Transverse colon (tissue), 4 donors: Measurements from ENCODE around the gene SLC26A8. TPM values are rescaled to one million over a fixed set of nuclear protein-coding genes. Genes with fewer than 3 reads are reported as not detected.

Experiments used
- DNase-seq: peaks from one replicate; pipeline ENCODE4 v3.0.0-alpha.2; 2019
- H3K27ac ChIP-seq, 4 donors: fragments of 200-600 bp; sonication (generic); 2 replicates each; pipeline ENCODE4 v1.5.1; 2016 to 2018; ENCODE audit warnings: inconsistent platforms in 4 of 4
- H3K27me3 ChIP-seq: fragments of 200-600 bp; sonication (generic); 2 replicates; pipeline ENCODE4 v1.5.1; 2017; ENCODE audit warnings: inconsistent platforms
- H3K36me3 ChIP-seq, 4 donors: fragments of 200-600 bp; sonication (generic); 2 replicates each; pipeline ENCODE4 v1.5.1; 2017 to 2019; ENCODE audit warnings: inconsistent platforms in 4 of 4
- H3K4me1 ChIP-seq, 4 donors: fragments of 200-600 bp; sonication (generic); 2 replicates each; pipeline ENCODE4 v1.5.1; 2017 to 2020; ENCODE audit warnings: inconsistent platforms in 4 of 4
- H3K4me3 ChIP-seq, 4 donors: fragments of 200-600 bp; sonication (generic); 1 replicate in 1 of 4; 2 replicates in 3 of 4; pipeline versions ENCODE4 v1.5.1 to v1.6.1; 2017 to 2019; ENCODE audit warnings: inconsistent platforms in 4 of 4
- H3K9me3 ChIP-seq, 2 donors: fragments of 200-600 bp; sonication (generic); 2 replicates each; pipeline ENCODE4 v1.5.1; 2017 to 2019; ENCODE audit warnings: inconsistent platforms in 2 of 2
- EP300 ChIP-seq: sonication (generic); formaldehyde crosslinking; IDR thresholded peaks from one replicate; pipeline ENCODE4 v1.6.1; 2017; ENCODE audit warnings: antibody characterized with exemption, low read depth
- POLR2A ChIP-seq: fragments of 450-650 bp; IDR thresholded peaks from one replicate; pipeline ENCODE4 v1.6.1; 2016; ENCODE audit warnings: antibody characterized with exemption, mild to moderate bottlenecking, moderate library complexity
- POLR2AphosphoS5 ChIP-seq, 3 donors: sonication (generic); formaldehyde crosslinking; IDR thresholded peaks; one replicate each; pipeline ENCODE4 v1.6.1; 2016; ENCODE audit warnings: antibody characterized with exemption in 3 of 3
- WGBS, 2 donors: methylation state at CpG; one replicate each; pipeline ENCODE4 v1.1.5; 2018; ENCODE audit warnings: low coverage in 1 of 2; 5-methylcytosine and 5-hydroxymethylcytosine counted together
- in situ Hi-C, 4 donors: fragments of 200-750 bp; cut with MboI; loops; one replicate each; pipeline versions ENCODE4 v1.15.0 to v1.15.1; 2017; ENCODE audit warnings: low sequenced_read_pairs in 3 of 4, low pct_ligation_motif_present in 1 of 4, low pct_unique_long_range_greater_than_20kb in 1 of 4
- intact Hi-C: fragments of 100-400 bp; cut with DNase I; formaldehyde crosslinking; loops from one replicate; pipeline ENCODE4 v1.15.1; 2023; ENCODE audit warnings: low total_unique reads
- total RNA-seq, 4 donors: library from RNA; depleted of rRNA; stranded (reverse); fragments of >200 nt; gene quantifications; one replicate each; pipeline ENCODE4 v1.1.0, GENCODE V29; 2016
- TF ChIP-seq, protein P1 (sequence below), 5 experiments: fragments of 200-600 bp in 3 of 5; fragments of 450-650 bp in 2 of 5; sonication (generic) in 3 of 5; IDR thresholded peaks; 1 replicate in 2 of 5; 2 replicates in 3 of 5; pipeline ENCODE4 v1.5.1; 2016 to 2017; ENCODE audit warnings: antibody characterized with exemption in 5 of 5, inconsistent platforms in 3 of 5, mild to moderate bottlenecking in 2 of 5, moderate library complexity in 1 of 5

SLC26A8 gene
- total RNA-seq, 4 donors from 2014 or later, result 1.1 to 2.6 TPM; not detected in 2

DNA sequence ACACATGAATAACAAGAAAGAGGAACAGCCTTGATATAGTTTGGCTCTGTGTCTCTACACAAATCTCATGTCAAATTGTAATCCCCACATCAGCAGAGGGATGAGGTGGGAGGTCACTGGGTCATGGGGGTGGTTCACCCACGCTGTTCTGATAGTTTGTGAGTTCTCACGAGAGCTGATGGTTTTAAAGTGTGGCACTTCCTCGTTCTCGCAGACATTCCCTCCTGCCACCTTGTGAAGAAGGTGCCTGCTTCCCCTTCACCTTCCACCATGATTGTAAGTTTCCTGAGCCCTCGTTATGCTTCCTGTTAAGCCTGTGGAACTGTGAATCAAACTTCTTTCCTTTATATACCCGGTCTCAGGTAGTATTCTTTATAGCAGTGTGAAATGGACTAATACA, 116.7 kb downstream of the SLC26A8 start:
- intact Hi-C loops (no loop called here), in situ Hi-C loops (no loop called here)
- Histone ChIP-seq H3K27me3 (no peaks in the 10 kb centered on the region), H3K4me1 (no peaks in the 10 kb centered on the region), H3K36me3 (peaks cover 0 to 29% (median 4%) of the 10 kb centered on the region in 4 donors), H3K9me3 (peaks cover 3 to 13% of the 10 kb centered on the region in 2 donors), H3K4me3 (no peak overlapping the region), H3K27ac (no peak overlapping the region)
- no peak for DNase-seq
- no peak for TF ChIP-seq POLR2A
- TF ChIP-seq EP300, result no peak
- TF ChIP-seq, protein P1, sequence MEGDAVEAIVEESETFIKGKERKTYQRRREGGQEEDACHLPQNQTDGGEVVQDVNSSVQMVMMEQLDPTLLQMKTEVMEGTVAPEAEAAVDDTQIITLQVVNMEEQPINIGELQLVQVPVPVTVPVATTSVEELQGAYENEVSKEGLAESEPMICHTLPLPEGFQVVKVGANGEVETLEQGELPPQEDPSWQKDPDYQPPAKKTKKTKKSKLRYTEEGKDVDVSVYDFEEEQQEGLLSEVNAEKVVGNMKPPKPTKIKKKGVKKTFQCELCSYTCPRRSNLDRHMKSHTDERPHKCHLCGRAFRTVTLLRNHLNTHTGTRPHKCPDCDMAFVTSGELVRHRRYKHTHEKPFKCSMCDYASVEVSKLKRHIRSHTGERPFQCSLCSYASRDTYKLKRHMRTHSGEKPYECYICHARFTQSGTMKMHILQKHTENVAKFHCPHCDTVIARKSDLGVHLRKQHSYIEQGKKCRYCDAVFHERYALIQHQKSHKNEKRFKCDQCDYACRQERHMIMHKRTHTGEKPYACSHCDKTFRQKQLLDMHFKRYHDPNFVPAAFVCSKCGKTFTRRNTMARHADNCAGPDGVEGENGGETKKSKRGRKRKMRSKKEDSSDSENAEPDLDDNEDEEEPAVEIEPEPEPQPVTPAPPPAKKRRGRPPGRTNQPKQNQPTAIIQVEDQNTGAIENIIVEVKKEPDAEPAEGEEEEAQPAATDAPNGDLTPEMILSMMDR (IDR thresholded peaks at IDR 0.05), result no peak
- no peak for TF ChIP-seq POLR2AphosphoS5 (IDR thresholded peaks at IDR 0.05)
- WGBS, 2 donors, result 74 to 78% methylated on average over 3 to 6 of the region's 6 CpGs

DNA sequence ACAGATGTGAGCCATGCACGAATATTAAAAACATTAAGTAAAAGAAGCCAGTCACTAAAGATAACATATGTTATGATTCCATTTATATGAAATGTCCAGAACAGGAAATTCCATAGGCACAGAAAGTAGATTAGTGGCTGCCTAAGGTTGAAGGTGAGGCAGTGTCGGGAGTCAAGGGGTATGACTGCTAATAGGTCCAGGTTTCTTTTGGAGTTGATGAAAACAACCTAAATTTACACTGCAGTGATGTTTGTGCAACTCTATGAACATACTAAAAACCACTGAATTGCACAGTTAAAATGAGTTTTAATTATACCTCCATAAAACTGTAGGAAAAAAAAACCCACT, 118.0 kb downstream of the SLC26A8 start:
- no peak for TF ChIP-seq POLR2AphosphoS5 (IDR thresholded peaks at IDR 0.05)
- TF ChIP-seq EP300, result no peak
- TF ChIP-seq POLR2A, result no peak
- TF ChIP-seq, protein P1 (IDR thresholded peaks at IDR 0.05), result no peak
- in situ Hi-C loops (no loop called here), intact Hi-C loops (no loop called here)
- no peak for DNase-seq
- Histone ChIP-seq H3K4me1 (no peaks in the 10 kb centered on the region), H3K27me3 (no peaks in the 10 kb centered on the region), H3K4me3 (no peak overlapping the region), H3K36me3 (peaks cover 0 to 35% (median 4%) of the 10 kb centered on the region in 4 donors), H3K9me3 (peaks cover 3 to 13% of the 10 kb centered on the region in 2 donors), H3K27ac (no peak overlapping the region)
- 87 to 92% methylated on average over 2 of the region's 2 CpGs for WGBS, 2 donors

DNA sequence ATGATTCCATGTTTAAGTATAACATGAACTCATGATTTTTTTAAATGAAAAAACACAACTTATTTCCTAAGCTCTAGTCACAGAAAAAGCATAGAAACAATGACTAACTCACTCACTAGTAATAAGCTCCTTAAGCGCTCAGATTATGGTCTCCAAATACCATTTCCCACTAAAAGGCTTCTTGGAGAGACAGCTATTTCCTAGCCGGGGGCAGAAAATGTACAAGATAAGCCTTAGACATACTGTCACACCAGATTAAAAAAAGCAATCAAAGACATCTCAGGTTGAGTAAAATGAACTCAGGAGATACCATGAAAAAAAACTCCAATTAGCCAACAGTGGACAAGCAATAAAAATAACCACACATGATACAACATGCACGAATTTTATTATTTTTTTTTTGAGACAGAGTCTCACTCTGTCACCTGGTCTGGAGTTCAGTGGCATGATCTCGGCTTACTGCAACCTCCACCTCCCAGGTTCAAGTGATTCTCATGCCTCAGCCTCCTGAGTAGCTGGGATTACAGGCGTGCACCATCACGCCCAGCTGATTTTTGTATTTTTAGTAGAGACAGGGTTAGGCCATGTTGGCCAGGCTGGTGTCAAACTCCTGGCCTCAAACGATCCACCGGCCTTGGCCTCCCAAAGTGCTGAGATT, 118.5 kb downstream of the SLC26A8 start:
- intact Hi-C loops (no loop called here), in situ Hi-C loops (no loop called here)
- no peaks in the 10 kb centered on the region for H3K4me1 ChIP-seq
- peaks cover 3 to 13% of the 10 kb centered on the region in 2 donors for H3K9me3 ChIP-seq
- 79 to 82% methylated on average over 6 to 8 of the region's 8 CpGs for WGBS, 2 donors
- H3K27me3 ChIP-seq, result no peaks in the 10 kb centered on the region
- no peak overlapping the region for H3K4me3 ChIP-seq
- DNase-seq, result no peak
- no peak overlapping the region for H3K27ac ChIP-seq
- TF ChIP-seq POLR2AphosphoS5 (IDR thresholded peaks at IDR 0.05) (no peak), POLR2A (no peak), EP300 (no peak)
- TF ChIP-seq, protein P1 (IDR thresholded peaks at IDR 0.05), result no peak
- H3K36me3 ChIP-seq, result peaks cover 0 to 30% (median 4%) of the 10 kb centered on the region in 4 donors

DNA sequence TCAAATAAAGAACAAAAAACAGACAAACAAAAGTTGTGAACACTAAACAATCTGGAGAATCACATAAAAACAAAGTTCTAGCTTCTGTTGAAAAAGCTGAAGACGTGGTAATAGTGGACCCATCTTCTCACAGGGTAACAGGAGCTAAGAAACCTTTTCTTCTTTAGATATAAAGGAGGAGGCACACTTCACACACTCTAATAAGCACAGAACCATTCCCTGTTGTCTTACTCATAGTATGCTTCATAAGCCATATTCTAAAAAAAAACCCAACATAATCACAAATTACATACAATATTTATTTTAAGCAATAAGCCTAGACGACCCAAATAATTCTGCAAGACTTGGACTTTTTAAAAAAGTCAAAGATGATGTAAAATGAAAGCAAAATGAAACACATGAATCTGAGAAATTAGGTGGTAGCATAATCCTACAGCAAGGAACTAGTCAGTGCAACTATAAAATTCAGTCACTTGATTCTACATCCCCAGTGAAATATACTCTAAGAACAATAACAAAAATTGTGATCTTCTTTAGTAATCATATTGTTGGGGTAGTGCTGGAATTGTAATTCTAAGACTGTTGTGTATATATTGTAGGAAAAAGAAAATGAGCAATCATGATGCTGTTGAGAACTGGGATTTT, 119.2 kb downstream of the SLC26A8 start:
- in situ Hi-C loops (no loop called here), intact Hi-C loops (no loop called here)
- Histone ChIP-seq H3K36me3 (peaks cover 0 to 23% (median 4%) of the 10 kb centered on the region in 4 donors), H3K27ac (no peak overlapping the region), H3K9me3 (peaks cover 3 to 7% of the 10 kb centered on the region in 2 donors), H3K4me1 (no peaks in the 10 kb centered on the region), H3K4me3 (no peak overlapping the region), H3K27me3 (no peaks in the 10 kb centered on the region)
- WGBS, 2 donors, result 17 to 49% methylated on average over 1 to 2 of the region's 2 CpGs
- TF ChIP-seq POLR2AphosphoS5 (IDR thresholded peaks at IDR 0.05), result no peak
- TF ChIP-seq EP300, result no peak
- no peak for TF ChIP-seq POLR2A
- TF ChIP-seq, protein P1 (IDR thresholded peaks at IDR 0.05), result no peak
- DNase-seq, result no peak
